H1 (cell line): Measurements from ENCODE around the gene WRAP73. TPM values are rescaled to one million over a fixed set of nuclear protein-coding genes. Genes with fewer than 3 reads are reported as not detected.

Source experiments
- CTCF ChIA-PET: fragments of 300-600 bp; sonication (Branson Sonifier 250); formaldehyde crosslinking; loops from one replicate; lab custom pipeline; 2021; ENCODE audit not compliant: partially characterized antibody; lab: Charles Lee
- POLR2A ChIA-PET: fragments of 300-600 bp; sonication (Branson Sonifier 250); formaldehyde crosslinking; loops from one replicate; lab custom pipeline; 2021; ENCODE audit warnings: inconsistent platforms; ENCODE audit not compliant: partially characterized antibody; lab: Charles Lee
- DNase-seq, 2 experiments: peaks; one replicate each; pipeline versions ENCODE4 v3.0.0 to v3.0.0-alpha.2; 2010 to 2022; ENCODE audit warnings: low spot score in 2 of 2, low read depth in 1 of 2, mixed read lengths in 1 of 2
- FAIRE-seq: peaks from 2 replicates; lab custom pipeline; 2011; peaks lifted over from hg19 to GRCh38; lab: Jason Lieb, UNC
- H2AFZ ChIP-seq: 2 replicates; pipeline ENCODE4 v1.8.1; 2012; ENCODE audit warnings: low read length, inconsistent platforms
- H2AK5ac ChIP-seq: 2 replicates; pipeline ENCODE4 v1.6.1; 2013; ENCODE audit warnings: low read depth, low read length
- H2BK120ac ChIP-seq: replicated peaks from 2 replicates; pipeline ENCODE3; 2013; ENCODE audit warnings: low read depth, low read length, inconsistent platforms
- H2BK12ac ChIP-seq: 2 replicates; pipeline ENCODE4 v1.6.1; 2013; ENCODE audit warnings: low read depth, low read length
- H2BK15ac ChIP-seq: 2 replicates; pipeline ENCODE4 v1.6.1; 2013; ENCODE audit warnings: low read length
- H2BK20ac ChIP-seq: 2 replicates; pipeline ENCODE4 v1.6.1; 2013; ENCODE audit warnings: low read length
- H2BK5ac ChIP-seq: 2 replicates; pipeline ENCODE4 v1.6.1; 2013; ENCODE audit warnings: low read depth, low read length
- H3K14ac ChIP-seq: 2 replicates; pipeline ENCODE4 v1.6.1; 2013; ENCODE audit warnings: inconsistent platforms; ENCODE audit not compliant: insufficient read length
- H3K18ac ChIP-seq: 2 replicates; pipeline ENCODE4 v1.6.1; 2013; ENCODE audit warnings: low read length; ENCODE audit errors: extremely low read depth
- H3K23ac ChIP-seq: 2 replicates; pipeline ENCODE4 v1.6.1; 2013; ENCODE audit warnings: inconsistent platforms; ENCODE audit not compliant: insufficient read length
- H3K23me2 ChIP-seq: 2 replicates; pipeline ENCODE4 v1.6.1; 2013; ENCODE audit warnings: low read depth, low read length
- H3K27ac ChIP-seq: 2 replicates; pipeline ENCODE4 v1.6.1; 2011; ENCODE audit warnings: low read depth, low read length, inconsistent platforms
- H3K27me3 ChIP-seq, 4 experiments: replicated peaks in 1 of 4; 1 replicate in 1 of 4; 2 replicates in 3 of 4; pipeline versions ENCODE4 v1.6.1 to v1.8.1; 2011 to 2013; ENCODE audit warnings: low read length in 3 of 4, mild to moderate bottlenecking in 3 of 4, inconsistent platforms in 2 of 4, mixed read lengths in 2 of 4, moderate library complexity in 1 of 4; ENCODE audit not compliant: control insufficient read depth in 3 of 4, insufficient read depth in 3 of 4; ENCODE audit errors: extremely low read depth in 1 of 4
- H3K36me3 ChIP-seq, 4 experiments: 2 replicates each; pipeline versions ENCODE4 v1.6.1 to v1.8.1; 2011 to 2013; ENCODE audit warnings: mild to moderate bottlenecking in 4 of 4, low read length in 3 of 4, moderate library complexity in 2 of 4, control low read depth in 1 of 4, inconsistent platforms in 1 of 4; ENCODE audit not compliant: insufficient read depth in 4 of 4, control insufficient read depth in 2 of 4
- H3K4ac ChIP-seq: replicated peaks from 2 replicates; pipeline ENCODE3; 2013; ENCODE audit warnings: low read length, low read depth, mixed read lengths, inconsistent platforms; ENCODE audit not compliant: insufficient read length
- H3K4me1 ChIP-seq, 4 experiments: replicated peaks in 1 of 4; 1 replicate in 1 of 4; 2 replicates in 3 of 4; pipeline versions ENCODE4 v1.6.1 to v1.8.1; 2011 to 2013; ENCODE audit warnings: low read length in 3 of 4, inconsistent platforms in 2 of 4, mixed read lengths in 1 of 4; ENCODE audit not compliant: insufficient read depth in 4 of 4, control insufficient read depth in 3 of 4
- H3K4me2 ChIP-seq, 2 experiments: 2 replicates each; pipeline versions ENCODE4 v1.6.1 to v1.8.1; 2011 to 2013; ENCODE audit warnings: low read depth in 2 of 2, low read length in 2 of 2, control low read depth in 1 of 2, inconsistent platforms in 1 of 2, mild to moderate bottlenecking in 1 of 2; ENCODE audit not compliant: insufficient read depth in 1 of 2
- H3K4me3 ChIP-seq, 4 experiments: fragments of 200-600, 300-600 bp in 1 of 4; sonication (generic), shearing (Covaris generic), sonication (Bioruptor Twin) in 1 of 4; 2 replicates each; pipeline versions ENCODE4 v1.5.1 to v1.8.1; 2011 to 2016; ENCODE audit warnings: low read length in 4 of 4, low read depth in 3 of 4, control low read depth in 2 of 4, inconsistent platforms in 2 of 4, mild to moderate bottlenecking in 2 of 4, mixed read lengths in 1 of 4, moderate library complexity in 1 of 4; ENCODE audit not compliant: insufficient read depth in 2 of 4; ENCODE audit errors: extremely low read depth in 1 of 4
- H3K56ac ChIP-seq: replicated peaks from 2 replicates; pipeline ENCODE3; 2013; ENCODE audit warnings: low read depth, mild to moderate bottlenecking, mixed read lengths, low read length, inconsistent platforms; ENCODE audit not compliant: insufficient read length
- H3K79me1 ChIP-seq: 2 replicates; pipeline ENCODE4 v1.6.1; 2013; ENCODE audit warnings: low read depth, low read length, control low read depth
- H3K79me2 ChIP-seq, 2 experiments: 2 replicates each; pipeline versions ENCODE4 v1.6.1 to v1.8.1; 2012 to 2013; ENCODE audit warnings: low read length in 2 of 2, mild to moderate bottlenecking in 2 of 2, inconsistent platforms in 1 of 2; ENCODE audit not compliant: insufficient read depth in 2 of 2, control insufficient read depth in 1 of 2
- H3K9ac ChIP-seq, 4 experiments: replicated peaks in 1 of 4; 1 replicate in 1 of 4; 2 replicates in 3 of 4; pipeline versions ENCODE4 v1.6.1 to v1.8.1; 2011 to 2013; ENCODE audit warnings: low read depth in 3 of 4, low read length in 3 of 4, control low read depth in 2 of 4, mild to moderate bottlenecking in 2 of 4, moderate library complexity in 2 of 4, inconsistent platforms in 1 of 4; ENCODE audit errors: extremely low read depth in 1 of 4
- H3K9me3 ChIP-seq, 2 experiments: 2 replicates each; pipeline versions ENCODE4 v1.6.1 to v1.8.1; 2012 to 2013; ENCODE audit warnings: mild to moderate bottlenecking in 2 of 2, moderate library complexity in 2 of 2, control low read depth in 1 of 2, inconsistent platforms in 1 of 2, low read depth in 1 of 2, low read length in 1 of 2, mixed read lengths in 1 of 2; ENCODE audit not compliant: insufficient read depth in 2 of 2
- H4K20me1 ChIP-seq, 2 experiments: replicated peaks in 1 of 2; 2 replicates each; pipeline versions ENCODE3 to v1.8.1; 2011 to 2013; ENCODE audit warnings: inconsistent platforms in 2 of 2, low read length in 2 of 2, mild to moderate bottlenecking in 1 of 2; ENCODE audit not compliant: insufficient read depth in 2 of 2, control insufficient read depth in 1 of 2
- H4K5ac ChIP-seq: 2 replicates; pipeline ENCODE4 v1.6.1; 2013; ENCODE audit warnings: low read length, low read depth, mixed read lengths, inconsistent platforms; ENCODE audit not compliant: insufficient read length
- H4K8ac ChIP-seq: 2 replicates; pipeline ENCODE4 v1.8.0; 2013; ENCODE audit warnings: mild to moderate bottlenecking, moderate library complexity, low read length, inconsistent platforms; ENCODE audit not compliant: insufficient read depth; ENCODE audit errors: extremely low read depth
- H4K91ac ChIP-seq: replicated peaks from 2 replicates; pipeline ENCODE3; 2013; ENCODE audit warnings: low read length, mixed read lengths, inconsistent platforms; ENCODE audit not compliant: insufficient read length
- KDM1A ChIP-seq: fragments of 200-600, 300-600 bp; sonication (generic); IDR thresholded peaks from 2 replicates; pipeline ENCODE4 v1.7.1; 2016; ENCODE audit warnings: mild to moderate bottlenecking, low read length, borderline replicate concordance
- RBBP5 ChIP-seq: IDR thresholded peaks from 2 replicates; pipeline ENCODE4 v1.7.1; 2012; ENCODE audit warnings: low read depth, mild to moderate bottlenecking, inconsistent platforms, low read length, moderate library complexity, borderline replicate concordance
- WGBS, 2 experiments: shearing (Covaris generic) in 1 of 2; methylation state at CpG; one replicate each; pipeline versions ENCODE4 v1.1.6 to v1.1.7; 2013 to 2015; ENCODE audit warnings: low lambda C conversion rate in 2 of 2, mixed read lengths in 2 of 2, inconsistent platforms in 1 of 2, low coverage in 1 of 2, missing lambda C conversion rate in 1 of 2; ENCODE audit not compliant: insufficient replicate concordance in 2 of 2, insufficient coverage in 1 of 2, insufficient read length in 1 of 2; ENCODE audit errors: extremely low coverage in 1 of 2, missing lambda C conversion rate in 1 of 2; 5-methylcytosine and 5-hydroxymethylcytosine counted together
- polyA plus RNA-seq, 7 experiments: library from polyadenylated mRNA; depleted of rRNA in 3 of 7; stranded (reverse) in 5 of 7; unstranded in 2 of 7; fragments of >200 nt in 5 of 7; fragments of 200-250 nt in 2 of 7; gene quantifications; 1 replicate in 5 of 7; 2 replicates in 1 of 7; 4 replicates in 1 of 7; pipeline versions ENCODE4 v1.2.1 to v1.2.3, GENCODE V29; 2011 to 2013; ENCODE audit warnings: missing spikeins in 2 of 7, mixed read lengths in 2 of 7
- total RNA-seq: library from RNA; stranded (reverse); fragmentation: NEBNext Ultra II Directional; extraction: Animal tissue kit (Norgen Biotek cat#: 25700); gene quantifications from 2 replicates; pipeline ENCODE4 v1.2.1, GENCODE V29; 2021
- TF ChIP-seq, protein P1 (sequence below): IDR thresholded peaks from 2 replicates; pipeline ENCODE4 v1.6.1; 2012; ENCODE audit warnings: inconsistent platforms

Gene WRAP73
- total and polyA plus RNA-seq, 2 of the 8 experiments (the other 6 are each of a cell fraction or from before 2014, with no cell fraction given) = 30.3 to 50.7 TPM

DNA sequence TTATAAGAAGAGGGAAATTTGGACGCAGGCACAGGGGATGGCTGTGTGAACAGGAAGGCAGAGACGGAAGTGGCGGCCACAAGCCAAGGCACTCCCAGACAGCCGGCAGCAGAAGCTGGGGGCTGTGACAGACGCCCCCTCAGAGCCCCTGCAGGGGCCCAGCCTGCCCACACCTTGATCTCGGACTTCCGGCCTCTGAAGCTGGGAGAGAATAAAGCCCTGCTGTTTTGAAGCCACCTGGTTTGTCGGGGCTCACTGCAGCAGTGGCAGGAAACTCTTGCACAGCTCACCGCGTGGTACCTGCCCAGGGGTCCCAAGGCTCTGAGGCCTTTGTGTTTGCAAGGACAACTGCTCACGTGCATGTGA, 52.3 kb downstream of the WRAP73 start:
- no peak overlapping the region for H3K27ac ChIP-seq
- no peaks in the 10 kb centered on the region for H3K9me3 ChIP-seq
- peak overlapping the region; percentile 78 for H3K18ac ChIP-seq
- no peaks in the 10 kb centered on the region for H4K20me1 ChIP-seq
- no peak overlapping the region for H4K8ac ChIP-seq
- no peak overlapping the region for H3K14ac ChIP-seq
- no peak overlapping the region for H3K4me3 ChIP-seq
- H2AFZ ChIP-seq = no peak overlapping the region
- H4K5ac ChIP-seq = no peak overlapping the region
- H4K91ac ChIP-seq = peak overlapping the region; percentile 53
- H2BK5ac ChIP-seq = peak overlapping the region; percentile 82; the same call in 1 of the 2 replicates
- no peak overlapping the region for H3K56ac ChIP-seq
- H3K79me1 ChIP-seq = 0 out of 2 replicates have a peak, but pooled peaks cover 2% of the 10 kb centered on the region
- no peak overlapping the region for H3K9ac ChIP-seq
- 0 out of 2 replicates have a peak overlapping the region, but pooled peaks have one; percentile 48 for H2BK20ac ChIP-seq
- no peak overlapping the region for H2BK12ac ChIP-seq
- no peaks in the 10 kb centered on the region for H3K79me2 ChIP-seq
- H3K23ac ChIP-seq = no peak overlapping the region
- peaks cover 0 to 31% (median 22%) of the 10 kb centered on the region in 4 experiments; a peak in 6 of 7 replicates for H3K4me1 ChIP-seq
- no peak overlapping the region for H2BK120ac ChIP-seq
- WGBS, 2 experiments = 63% methylated on average over 11 of the region's 11 CpGs; no CpG with 5 or more reads in 1 of the 2 experiments
- H3K23me2 ChIP-seq = no peaks in the 10 kb centered on the region
- TF ChIP-seq RBBP5 (no peak), KDM1A (no peak)
- TF ChIP-seq, protein P1, sequence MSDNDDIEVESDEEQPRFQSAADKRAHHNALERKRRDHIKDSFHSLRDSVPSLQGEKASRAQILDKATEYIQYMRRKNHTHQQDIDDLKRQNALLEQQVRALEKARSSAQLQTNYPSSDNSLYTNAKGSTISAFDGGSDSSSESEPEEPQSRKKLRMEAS = peak; percentile 39
- ChIA-PET POLR2A (interaction anchor here (1.2 to 2.0 kb wide), 2 partner anchors 10 to 12 kb away, joined by 4 to 8 read pairs; no protein-coding TSS in a partner anchor), CTCF (interaction anchor here (0.7 to 4.8 kb wide), 7 partner anchors 9 to 44 kb away, joined by 3 to 35 read pairs (median 5); no protein-coding TSS in a partner anchor)
- H2BK15ac ChIP-seq = peak overlapping the region; percentile 61; the same call in 1 of the 2 replicates
- no peak for DNase-seq
- peak overlapping the region; percentile 60 for H3K4ac ChIP-seq
- H3K27me3 ChIP-seq = no peaks in the 10 kb centered on the region
- H3K4me2 ChIP-seq = no peak overlapping the region
- H3K36me3 ChIP-seq = no peaks in the 10 kb centered on the region
- no peak overlapping the region for H2AK5ac ChIP-seq
- FAIRE-seq = no peak
